GM21447 (cell line): Measurements from ENCODE around the gene PDCD1LG2.

Experiments used
- ATAC-seq: cut with Tn5 transposase; IDR thresholded peaks from one replicate; pipeline ENCODE4 v1.9.1; 2021; ENCODE audit not compliant: unreplicated experiment

The PDCD1LG2 gene

GRCh38 chr9:5608298-5609225 is 98.2 kb downstream of the PDCD1LG2 start:
- ATAC-seq: peak; percentile 64

- ATAC-seq: no peak
These were observed 98.9 kb downstream of the PDCD1LG2 start for GRCh38 chr9:5609226-5609596.

- no peak for ATAC-seq
These were observed 100.2 kb downstream of the PDCD1LG2 start for GRCh38 chr9:5610491-5610890.

GRCh38 chr9:5611321-5612184 is 101.2 kb downstream of the PDCD1LG2 start:
- ATAC-seq: no peak

- no peak for ATAC-seq
These were observed 101.8 kb downstream of the PDCD1LG2 start for GRCh38 chr9:5612185-5612530.

- ATAC-seq: no peak
These were observed 103.9 kb downstream of the PDCD1LG2 start for GRCh38 chr9:5614192-5614591.

- ATAC-seq: no peak
These were observed 104.7 kb downstream of the PDCD1LG2 start for GRCh38 chr9:5614985-5615384.

GRCh38 chr9:5617749-5618148 is 107.4 kb downstream of the PDCD1LG2 start:
- peak; percentile 92 for ATAC-seq

GRCh38 chr9:5620494-5620893 is 110.2 kb downstream of the PDCD1LG2 start:
- no peak for ATAC-seq
